GM12878 (cell line): ENCODE results near the gene KRTCAP3. TPM values are rescaled to one million over a fixed set of nuclear protein-coding genes. Genes with fewer than 3 reads are reported as not detected.
A peak's percentile ranks its signal among the peaks of the same experiment; 100 is the strongest.

Experiments used
- BCL11A ChIP-seq: IDR thresholded peaks from 2 replicates; pipeline ENCODE4 v1.6.1; 2011; ENCODE audit warnings: low read depth, low read length
- CBX3 ChIP-seq: fragments of 200-600 bp; sonication (generic); IDR thresholded peaks from 2 replicates; pipeline ENCODE4 v1.6.1; 2016; ENCODE audit warnings: low read depth, borderline replicate concordance
- CBX5 ChIP-seq: sonication (generic); IDR thresholded peaks from 2 replicates; pipeline ENCODE4 v1.6.1; 2016; ENCODE audit warnings: low read depth, moderate library complexity, mild to moderate bottlenecking, inconsistent platforms
- CHD1 ChIP-seq: IDR thresholded peaks from 2 replicates; pipeline ENCODE4 v1.6.1; 2012; ENCODE audit warnings: low read depth, low read length, improper control_type of control experiment
- EGR1 ChIP-seq, 2 experiments: IDR thresholded peaks; 1 replicate in 1 of 2; 2 replicates in 1 of 2; pipeline ENCODE4 v1.6.1; 2011 to 2012; ENCODE audit warnings: low read depth in 2 of 2, low read length in 2 of 2, borderline replicate concordance in 1 of 2, mild to moderate bottlenecking in 1 of 2, moderate library complexity in 1 of 2
- EZH2 ChIP-seq: IDR thresholded peaks from 2 replicates; pipeline ENCODE4 v1.6.1; 2012; ENCODE audit warnings: low read depth, mild to moderate bottlenecking, control low read depth, inconsistent platforms, low read length, borderline replicate concordance; ENCODE audit not compliant: control insufficient read depth
- HDAC6 ChIP-seq: fragments of 200-600 bp; sonication (generic); IDR thresholded peaks from one replicate; pipeline ENCODE4 v1.8.0; 2017; ENCODE audit warnings: antibody characterized with exemption; ENCODE audit not compliant: unreplicated experiment
- HSF1 ChIP-seq: fragments of 150-350 bp; IDR thresholded peaks from 2 replicates; pipeline ENCODE4 v1.6.1; 2014; ENCODE audit warnings: mild to moderate bottlenecking, low read depth, low read length
- JUNB ChIP-seq: IDR thresholded peaks from 2 replicates; pipeline ENCODE4 v1.6.1; 2016; ENCODE audit warnings: antibody characterized with exemption, mild to moderate bottlenecking
- JUND ChIP-seq: IDR thresholded peaks from 2 replicates; pipeline ENCODE4 v1.6.1; 2012; ENCODE audit warnings: low read depth, mild to moderate bottlenecking, low read length, improper control_type of control experiment, moderate library complexity
- MAX ChIP-seq: IDR thresholded peaks from 2 replicates; pipeline ENCODE4 v1.6.1; 2012; ENCODE audit warnings: low read depth, low read length, improper control_type of control experiment
- POLR2A ChIP-seq: IDR thresholded peaks from 2 replicates; pipeline ENCODE4 v1.6.1; 2011; ENCODE audit warnings: low read depth, mild to moderate bottlenecking, low read length
- POU2F2 ChIP-seq: IDR thresholded peaks from 3 replicates; pipeline ENCODE4 v1.6.1; 2011; ENCODE audit warnings: low read depth, mild to moderate bottlenecking, low read length, borderline replicate concordance
- RAD51 ChIP-seq: fragments of 450-650 bp; IDR thresholded peaks from 2 replicates; pipeline ENCODE4 v1.6.1; 2016; ENCODE audit warnings: moderate library complexity, mild to moderate bottlenecking, inconsistent platforms
- RELB ChIP-seq: fragments of 450-650 bp; IDR thresholded peaks from 2 replicates; pipeline ENCODE4 v1.6.1; 2017; ENCODE audit warnings: low read depth, mild to moderate bottlenecking, moderate library complexity
- SIX5 ChIP-seq: IDR thresholded peaks from 2 replicates; pipeline ENCODE4 v1.6.1; 2011; ENCODE audit warnings: mild to moderate bottlenecking, low read depth, low read length, moderate library complexity; ENCODE audit not compliant: severe bottlenecking
- SUPT20H ChIP-seq: IDR thresholded peaks from 2 replicates; pipeline ENCODE4 v1.6.1; 2011; ENCODE audit warnings: low read depth, mild to moderate bottlenecking, low read length, moderate library complexity, borderline replicate concordance; ENCODE audit not compliant: control insufficient read depth
- TCF12 ChIP-seq: IDR thresholded peaks from 2 replicates; pipeline ENCODE4 v1.6.1; 2011; ENCODE audit warnings: low read depth, mild to moderate bottlenecking, low read length
- YY1 ChIP-seq: IDR thresholded peaks from 2 replicates; pipeline ENCODE4 v1.6.1; 2011; ENCODE audit warnings: low read depth, mild to moderate bottlenecking, low read length
- ZNF622 ChIP-seq: fragments of 450-650 bp; IDR thresholded peaks from 2 replicates; pipeline ENCODE4 v1.6.1; 2017; ENCODE audit warnings: mild to moderate bottlenecking, inconsistent platforms
- polyA plus RNA-seq, 11 experiments: library from polyadenylated mRNA; depleted of rRNA in 4 of 11; unstranded in 6 of 11; stranded (reverse) in 5 of 11; fragments of >200 nt; fragmentation: Nextera tagmentation in 4 of 11; fragmentation: Illumina TruSeq in 1 of 11; extraction: Ambion mirVana in 4 of 11; extraction: Trizol in 1 of 11; gene quantifications; 1 replicate in 1 of 11; 2 replicates in 10 of 11; pipeline versions ENCODE4 v1.2.1 to v1.2.3, GENCODE V29; 2011 to 2016; ENCODE audit warnings: inconsistent platforms in 2 of 11, missing spikeins in 2 of 11, low read depth in 1 of 11
- total RNA-seq, 4 experiments: library from RNA; depleted of rRNA in 3 of 4; stranded (reverse); fragments of >200 nt in 3 of 4; fragmentation: Illumina TruSeq in 1 of 4; extraction: Trizol in 1 of 4; gene quantifications; 2 replicates each; pipeline versions ENCODE4 v1.2.1 to v1.2.3, GENCODE V29; 2013 to 2021
- TF ChIP-seq, protein P1 (sequence below): fragments of 450-650 bp; conservative IDR thresholded peaks from 2 replicates; pipeline ENCODE4 v1.6.1; 2017; ENCODE audit warnings: mild to moderate bottlenecking, moderate library complexity
- TF ChIP-seq, protein P2 (sequence below): fragments of 450-650 bp; IDR thresholded peaks from 2 replicates; pipeline ENCODE4 v1.6.1; 2014; ENCODE audit warnings: mild to moderate bottlenecking
- TF ChIP-seq, protein P3 (sequence below): IDR thresholded peaks from 2 replicates; pipeline ENCODE4 v1.6.1; 2012; ENCODE audit warnings: low read depth, low read length, improper control_type of control experiment

KRTCAP3 gene
- total and polyA plus RNA-seq, 10 of the 15 experiments (the other 5 are each of a cell fraction or from before 2014, with no cell fraction given): 0.26 to 2.2 (median 0.82) TPM; not detected in 1

DNA sequence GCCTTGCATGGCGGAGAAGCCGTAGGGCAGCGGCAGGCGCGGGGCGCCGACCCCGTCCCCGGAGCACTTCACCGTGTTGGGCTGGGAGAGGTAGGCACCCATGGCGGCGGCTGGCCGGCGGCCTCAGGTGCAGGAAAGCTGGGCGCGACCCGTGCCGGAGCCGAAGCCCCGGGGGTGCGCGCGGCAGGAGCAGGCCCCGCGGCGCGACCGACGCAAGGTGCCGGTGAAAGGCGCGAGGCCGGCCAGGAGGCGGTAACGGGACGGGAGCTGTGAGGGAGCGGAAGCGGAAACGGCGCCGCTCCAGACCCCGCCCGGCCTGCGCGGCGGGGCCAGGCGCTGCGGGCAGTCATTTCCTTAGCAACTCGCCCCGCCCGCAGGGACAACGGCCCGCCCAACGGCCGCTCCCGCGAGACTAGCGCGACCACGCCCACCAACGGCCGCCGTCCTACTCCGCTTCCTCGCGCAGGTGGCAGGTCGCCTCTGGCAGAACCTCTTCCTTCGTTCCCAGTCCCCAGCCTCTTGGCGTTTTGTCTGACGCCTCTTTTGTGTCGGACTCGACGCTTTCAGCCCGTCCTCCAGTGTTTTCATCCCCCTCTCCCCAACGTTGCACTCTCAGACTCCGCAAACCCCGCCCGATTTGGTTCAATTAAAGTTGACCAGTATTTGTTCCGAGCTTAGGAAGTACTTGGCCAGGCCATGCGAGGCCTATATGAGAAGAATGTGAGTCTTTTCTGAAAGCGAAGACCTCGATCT, 32.7 kb upstream of the KRTCAP3 start, which contains the start of gene PPM1G (continued):
- TF ChIP-seq RELB (peak; percentile 55; the same call in 1 of the 2 replicates), HDAC6 (no peak), HSF1 (no peak), EGR1 (IDR thresholded peaks at IDR 0.05; ENCODE audit: borderline replicate concordance in 1 of 2, low read depth in 2 of 2, low read length in 2 of 2) (peak in 1 of 2 experiments; percentile 8; a peak in 1 of 3 replicates), ZNF622 (no peak), CHD1 (no peak), SIX5 (no peak), TCF12 (peak; percentile 74; the same call in 1 of the 2 replicates), BCL11A (no peak), POLR2A (peak; percentile 95), SUPT20H (no peak), CBX5 (no peak), YY1 (peak; percentile 68; the same call in 1 of the 2 replicates), JUND (no peak), JUNB (no peak), RAD51 (no peak), MAX (no peak; the same call in 1 of the 2 replicates), CBX3 (no peak), EZH2 (no peak), POU2F2 (peak; percentile 61; the same call in 1 of the 3 replicates)
- TF ChIP-seq, protein P1, sequence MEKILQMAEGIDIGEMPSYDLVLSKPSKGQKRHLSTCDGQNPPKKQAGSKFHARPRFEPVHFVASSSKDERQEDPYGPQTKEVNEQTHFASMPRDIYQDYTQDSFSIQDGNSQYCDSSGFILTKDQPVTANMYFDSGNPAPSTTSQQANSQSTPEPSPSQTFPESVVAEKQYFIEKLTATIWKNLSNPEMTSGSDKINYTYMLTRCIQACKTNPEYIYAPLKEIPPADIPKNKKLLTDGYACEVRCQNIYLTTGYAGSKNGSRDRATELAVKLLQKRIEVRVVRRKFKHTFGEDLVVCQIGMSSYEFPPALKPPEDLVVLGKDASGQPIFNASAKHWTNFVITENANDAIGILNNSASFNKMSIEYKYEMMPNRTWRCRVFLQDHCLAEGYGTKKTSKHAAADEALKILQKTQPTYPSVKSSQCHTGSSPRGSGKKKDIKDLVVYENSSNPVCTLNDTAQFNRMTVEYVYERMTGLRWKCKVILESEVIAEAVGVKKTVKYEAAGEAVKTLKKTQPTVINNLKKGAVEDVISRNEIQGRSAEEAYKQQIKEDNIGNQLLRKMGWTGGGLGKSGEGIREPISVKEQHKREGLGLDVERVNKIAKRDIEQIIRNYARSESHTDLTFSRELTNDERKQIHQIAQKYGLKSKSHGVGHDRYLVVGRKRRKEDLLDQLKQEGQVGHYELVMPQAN: no peak; the same call in none of the 2 replicates
- TF ChIP-seq, protein P2, sequence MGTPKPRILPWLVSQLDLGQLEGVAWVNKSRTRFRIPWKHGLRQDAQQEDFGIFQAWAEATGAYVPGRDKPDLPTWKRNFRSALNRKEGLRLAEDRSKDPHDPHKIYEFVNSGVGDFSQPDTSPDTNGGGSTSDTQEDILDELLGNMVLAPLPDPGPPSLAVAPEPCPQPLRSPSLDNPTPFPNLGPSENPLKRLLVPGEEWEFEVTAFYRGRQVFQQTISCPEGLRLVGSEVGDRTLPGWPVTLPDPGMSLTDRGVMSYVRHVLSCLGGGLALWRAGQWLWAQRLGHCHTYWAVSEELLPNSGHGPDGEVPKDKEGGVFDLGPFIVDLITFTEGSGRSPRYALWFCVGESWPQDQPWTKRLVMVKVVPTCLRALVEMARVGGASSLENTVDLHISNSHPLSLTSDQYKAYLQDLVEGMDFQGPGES: no peak
- TF ChIP-seq, protein P3, sequence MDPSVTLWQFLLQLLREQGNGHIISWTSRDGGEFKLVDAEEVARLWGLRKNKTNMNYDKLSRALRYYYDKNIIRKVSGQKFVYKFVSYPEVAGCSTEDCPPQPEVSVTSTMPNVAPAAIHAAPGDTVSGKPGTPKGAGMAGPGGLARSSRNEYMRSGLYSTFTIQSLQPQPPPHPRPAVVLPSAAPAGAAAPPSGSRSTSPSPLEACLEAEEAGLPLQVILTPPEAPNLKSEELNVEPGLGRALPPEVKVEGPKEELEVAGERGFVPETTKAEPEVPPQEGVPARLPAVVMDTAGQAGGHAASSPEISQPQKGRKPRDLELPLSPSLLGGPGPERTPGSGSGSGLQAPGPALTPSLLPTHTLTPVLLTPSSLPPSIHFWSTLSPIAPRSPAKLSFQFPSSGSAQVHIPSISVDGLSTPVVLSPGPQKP: no peak
